NT2/D1 (cell line): ENCODE measurements around the gene ZHX3.

Experiments used
- YY1 ChIP-seq: IDR thresholded peaks from 2 replicates; pipeline ENCODE4 v1.6.1; 2011; ENCODE audit not compliant: insufficient read length, insufficient read depth
- ZNF274 ChIP-seq: IDR thresholded peaks from 2 replicates; pipeline ENCODE4 v1.6.1; 2011; ENCODE audit warnings: mild to moderate bottlenecking, low read depth, low read length

GRCh38 chr20:41175727-41176330 lies 141.7 kb downstream of the ZHX3 start:
- TF ChIP-seq YY1 (no peak), ZNF274 (no peak)
